ENCODE results near the gene SNX4.

Gene SNX4

GRCh38 chr3:125401402-125401801, 118.6 kb downstream of the SNX4 start:
- DNase-seq = no peak

GRCh38 chr3:125398952-125399351, 121.0 kb downstream of the SNX4 start:
- DNase-seq = no peak

All from stimulated activated CD4-positive, alpha-beta T cell treated with anti-CD3 and anti-CD28 coated beads, Interleukin-1b, Interleukin-23, amount 100 ng/mL, for 48 hours (primary cell).